Measurements from ENCODE around the gene SLC35B1. TPM values are rescaled to one million over a fixed set of nuclear protein-coding genes. Genes with fewer than 3 reads are reported as not detected.

SLC35B1 gene
- total RNA-seq, 4 donors from 2014 or later, result 32.4 to 68.5 (median 36.2) TPM

GRCh38 chr17:49700960-49701359 is 6.8 kb downstream of the SLC35B1 start:
- H3K27me3 ChIP-seq, result no peaks in the 10 kb centered on the region
- DNase-seq, result no peak
- H3K9me3 ChIP-seq, result no peaks in the 10 kb centered on the region
- peaks cover 32 to 62% (median 39%) of the 10 kb centered on the region in 3 donors for H3K36me3 ChIP-seq
- TF ChIP-seq POLR2A (IDR thresholded peaks at IDR 0.05) (no peak), CTCF (IDR thresholded peaks at IDR 0.05) (no peak)
- peaks cover 0 to 41% (median 17%) of the 10 kb centered on the region in 3 donors for H3K4me1 ChIP-seq
- WGBS, 2 donors, result 37 to 45% methylated on average over 4 to 6 of the region's 6 CpGs
- intact Hi-C loops (cut with DNase I), result loop anchor here (5.0 kb wide), 1 partner anchor 296 kb away; the partner anchor contains the start of gene DLX3
- H3K27ac ChIP-seq, result no peak overlapping the region
- H3K4me3 ChIP-seq, result no peak overlapping the region

DNA sequence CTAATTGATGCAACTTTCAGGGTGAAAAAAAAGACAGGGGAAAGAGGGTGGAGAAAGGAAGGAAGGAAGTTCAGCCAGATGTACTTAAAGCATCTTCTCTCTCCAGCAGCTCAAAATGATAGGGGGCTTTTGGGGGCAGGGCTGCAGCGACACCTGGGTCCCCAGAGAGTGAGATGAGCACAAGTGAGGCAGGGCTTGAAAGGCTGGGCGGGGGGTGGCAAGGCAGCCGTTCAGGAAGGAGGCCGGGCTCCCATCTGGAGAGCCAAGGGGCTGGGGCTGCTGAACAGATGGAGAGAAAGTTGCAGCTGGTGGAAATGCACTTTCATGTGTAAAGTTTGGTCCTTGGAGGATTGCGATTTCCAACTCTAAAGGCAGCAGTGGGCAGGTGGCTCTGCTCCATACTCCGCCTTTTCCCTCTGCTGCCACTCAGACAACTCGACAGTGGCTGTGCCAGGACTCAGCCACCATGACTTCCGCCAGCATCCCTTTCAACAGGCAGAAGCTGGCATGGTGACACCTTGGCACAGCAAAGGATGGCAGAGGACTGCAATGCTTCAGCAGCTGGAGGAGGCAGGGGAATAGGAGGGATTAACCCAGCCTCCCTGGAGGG is 7.7 kb downstream of the SLC35B1 start:
- 56 to 60% methylated on average over 7 to 8 of the region's 8 CpGs for WGBS, 2 donors

GRCh38 chr17:49698005-49698404 is 9.8 kb downstream of the SLC35B1 start:
- Histone ChIP-seq H3K4me3 (no peak overlapping the region), H3K9me3 (no peaks in the 10 kb centered on the region), H3K27ac (peak overlapping the region in 2 of 4 donors; percentile 34 to 58), H3K4me1 (peaks cover 5 to 26% (median 17%) of the 10 kb centered on the region in 3 donors), H3K36me3 (peaks cover 18 to 33% (median 22%) of the 10 kb centered on the region in 3 donors), H3K27me3 (no peaks in the 10 kb centered on the region)
- intact Hi-C loops (cut with DNase I), result no loop called here
- WGBS, 2 donors, result 53 to 63% methylated on average over 6 of the region's 6 CpGs
- DNase-seq, result no peak
- TF ChIP-seq POLR2A (IDR thresholded peaks at IDR 0.05) (no peak), CTCF (IDR thresholded peaks at IDR 0.05) (no peak)

More for the DNA sequence above, 7.7 kb downstream of the SLC35B1 start:
- Histone ChIP-seq H3K36me3 (peaks cover 32 to 54% (median 33%) of the 10 kb centered on the region in 3 donors), H3K4me3 (no peak overlapping the region), H3K27ac (peak overlapping the region in 2 of 4 donors; percentile 23 to 60), H3K27me3 (no peaks in the 10 kb centered on the region), H3K4me1 (peaks cover 3 to 40% (median 20%) of the 10 kb centered on the region in 3 donors), H3K9me3 (no peaks in the 10 kb centered on the region)
- intact Hi-C loops (cut with DNase I), result loop anchor here (5.0 kb wide), 1 partner anchor 297 kb away; the partner anchor contains the start of gene DLX3
- no peak for DNase-seq
- TF ChIP-seq CTCF (IDR thresholded peaks at IDR 0.05), result no peak
- TF ChIP-seq POLR2A (IDR thresholded peaks at IDR 0.05), result no peak

- no peak overlapping the region for H3K4me3 ChIP-seq
- peaks cover 5 to 30% (median 22%) of the 10 kb centered on the region in 3 donors for H3K4me1 ChIP-seq
- intact Hi-C loops (cut with DNase I), result no loop called here
- H3K9me3 ChIP-seq, result no peaks in the 10 kb centered on the region
- H3K36me3 ChIP-seq, result peaks cover under 1 to 16% (median 10%) of the 10 kb centered on the region in 3 donors
- 44 to 61% methylated on average over 8 of the region's 8 CpGs for WGBS, 2 donors
- H3K27ac ChIP-seq, result peak overlapping the region in 1 of 4 donors; percentile 23
- TF ChIP-seq CTCF (IDR thresholded peaks at IDR 0.05) (no peak), POLR2A (IDR thresholded peaks at IDR 0.05) (no peak)
- no peaks in the 10 kb centered on the region for H3K27me3 ChIP-seq
- no peak for DNase-seq
Observed at GRCh38 chr17:49696233-49696761, 11.5 kb downstream of the SLC35B1 start.

- Histone ChIP-seq H3K27me3 (no peaks in the 10 kb centered on the region), H3K36me3 (peaks cover 0 to 11% (median 7%) of the 10 kb centered on the region in 3 donors), H3K9me3 (no peaks in the 10 kb centered on the region), H3K4me1 (peaks cover 5 to 34% (median 25%) of the 10 kb centered on the region in 3 donors), H3K27ac (no peak overlapping the region), H3K4me3 (no peak overlapping the region)
- DNase-seq, result no peak
- TF ChIP-seq POLR2A (IDR thresholded peaks at IDR 0.05), result no peak
- TF ChIP-seq CTCF (IDR thresholded peaks at IDR 0.05), result no peak
- intact Hi-C loops (cut with DNase I), result no loop called here
- WGBS, 2 donors, result 26 to 44% methylated on average over 5 of the region's 5 CpGs
Observed at GRCh38 chr17:49695698-49696232, 12.0 kb downstream of the SLC35B1 start.

Measured in esophagus squamous epithelium (tissue), 5 donors.